ENCODE data around the gene AHCTF1. TPM values are rescaled to one million over a fixed set of nuclear protein-coding genes. Genes with fewer than 3 reads are reported as not detected.
A peak's percentile ranks its signal among the peaks of the same experiment; 100 is the strongest.

The AHCTF1 gene
- total RNA-seq, 2 donors from 2014 or later = 36.9 to 41.9 TPM

GRCh38 chr1:246800356-246800755 lies 131.4 kb downstream of the AHCTF1 start:
- no peak overlapping the region for H3K4me3 ChIP-seq (ENCODE audit: low read length)
- no peaks in the 10 kb centered on the region for H3K36me3 ChIP-seq (ENCODE audit: control insufficient read depth, insufficient read depth, low read length)
- Mint-ChIP-seq H3K9me3 (no peaks in the 10 kb centered on the region), H3K4me1 (peaks cover 19% of the 10 kb centered on the region), H3K36me3 (ENCODE audit: low read depth) (no peaks in the 10 kb centered on the region), H3K4me3 (no peak overlapping the region), H3K27me3 (ENCODE audit: insufficient read depth) (no peaks in the 10 kb centered on the region), H3K27ac (no peak overlapping the region)
- 94% methylated on average over 3 of the region's 3 CpGs; no CpG with 5 or more reads in 1 of the 2 experiments for WGBS, 2 experiments (ENCODE audit: insufficient coverage in 1 of 2, insufficient read length in 1 of 2)
- DNase-seq = peak; percentile 11
- no peaks in the 10 kb centered on the region for H3K9me3 ChIP-seq (ENCODE audit: control insufficient read depth, low read length)
- H3K27ac ChIP-seq (ENCODE audit: low read depth, low read length) = no peak overlapping the region
- no peak overlapping the region for H3K9ac ChIP-seq (ENCODE audit: extremely low read depth, low read length, poor library complexity, severe bottlenecking)
- no peaks in the 10 kb centered on the region for H3K4me1 ChIP-seq (ENCODE audit: control insufficient read depth, insufficient read depth, low read length)
- no peaks in the 10 kb centered on the region for H3K27me3 ChIP-seq (ENCODE audit: control insufficient read depth, insufficient read depth, low read length, poor library complexity, severe bottlenecking)
- TF ChIP-seq CTCF (conservative IDR thresholded peaks at IDR 0.05) = no peak

GRCh38 chr1:246798606-246799496 lies 132.9 kb downstream of the AHCTF1 start:
- DNase-seq = peak; percentile 68
- Histone ChIP-seq H3K9ac (ENCODE audit: extremely low read depth, low read length, poor library complexity, severe bottlenecking) (no peak overlapping the region), H3K9me3 (ENCODE audit: control insufficient read depth, low read length) (no peaks in the 10 kb centered on the region), H3K36me3 (ENCODE audit: control insufficient read depth, insufficient read depth, low read length) (no peaks in the 10 kb centered on the region), H3K4me1 (ENCODE audit: control insufficient read depth, insufficient read depth, low read length) (no peaks in the 10 kb centered on the region), H3K27ac (ENCODE audit: low read depth, low read length) (no peak overlapping the region), H3K27me3 (ENCODE audit: control insufficient read depth, insufficient read depth, low read length, poor library complexity, severe bottlenecking) (no peaks in the 10 kb centered on the region), H3K4me3 (ENCODE audit: low read length) (no peak overlapping the region)
- 64 to 72% methylated on average over 5 to 22 of the region's 22 CpGs for WGBS, 2 experiments (ENCODE audit: insufficient coverage in 1 of 2, insufficient read length in 1 of 2)
- no peaks in the 10 kb centered on the region for H3K9me3 Mint-ChIP-seq
- H3K36me3 Mint-ChIP-seq (ENCODE audit: low read depth) = no peaks in the 10 kb centered on the region
- peaks cover 28% of the 10 kb centered on the region for H3K4me1 Mint-ChIP-seq
- TF ChIP-seq CTCF (conservative IDR thresholded peaks at IDR 0.05) = no peak
- H3K4me3 Mint-ChIP-seq = no peak overlapping the region
- no peak overlapping the region for H3K27ac Mint-ChIP-seq
- peaks cover 1% of the 10 kb centered on the region for H3K27me3 Mint-ChIP-seq (ENCODE audit: insufficient read depth)

- 88% methylated on average over 4 of the region's 4 CpGs for WGBS, 2 experiments (ENCODE audit: insufficient coverage in 1 of 2, insufficient read length in 1 of 2)
- H3K27ac Mint-ChIP-seq = no peak overlapping the region
Measured at GRCh38 chr1:246798107-246798506, 133.6 kb downstream of the AHCTF1 start.

More at GRCh38 chr1:246798107-246798506, 133.6 kb downstream of the AHCTF1 start:
- Histone ChIP-seq H3K9me3 (ENCODE audit: control insufficient read depth, low read length) (no peaks in the 10 kb centered on the region), H3K27me3 (ENCODE audit: control insufficient read depth, insufficient read depth, low read length, poor library complexity, severe bottlenecking) (no peaks in the 10 kb centered on the region), H3K4me3 (ENCODE audit: low read length) (no peak overlapping the region), H3K9ac (ENCODE audit: extremely low read depth, low read length, poor library complexity, severe bottlenecking) (no peak overlapping the region), H3K36me3 (ENCODE audit: control insufficient read depth, insufficient read depth, low read length) (no peaks in the 10 kb centered on the region), H3K4me1 (ENCODE audit: control insufficient read depth, insufficient read depth, low read length) (no peaks in the 10 kb centered on the region), H3K27ac (ENCODE audit: low read depth, low read length) (no peak overlapping the region)
- no peak for TF ChIP-seq CTCF (conservative IDR thresholded peaks at IDR 0.05)
- Mint-ChIP-seq H3K36me3 (ENCODE audit: low read depth) (no peaks in the 10 kb centered on the region), H3K4me1 (peaks cover 34% of the 10 kb centered on the region), H3K27me3 (ENCODE audit: insufficient read depth) (peaks cover 1% of the 10 kb centered on the region), H3K4me3 (no peak overlapping the region), H3K9me3 (no peaks in the 10 kb centered on the region)
- DNase-seq = no peak

Data from endodermal cell (in vitro differentiated cells).